SK-MEL-5 (cell line): Measurements from ENCODE around the gene GYS2. TPM values are rescaled to one million over a fixed set of nuclear protein-coding genes. Genes with fewer than 3 reads are reported as not detected.

Experiments used
- total RNA-seq: library from RNA; depleted of rRNA; stranded (reverse); fragments of >200 nt; shearing (Covaris generic); gene quantifications from 2 replicates; pipeline ENCODE4 v1.2.3, GENCODE V29; 2014; rRNA removed

The GYS2 gene
- total RNA-seq, 1 experiment from 2014 or later, result not detected

Other genes starting within 250 kb of the GYS2 start
- not detected in 2 replicates for gene IAPP, start 231.9 kb downstream of the GYS2 start, total RNA-seq
- gene PYROXD1, start 167.2 kb downstream of the GYS2 start, total RNA-seq, result 10.6 and 11.4 TPM in 2 replicates
- gene RECQL, start 103.2 kb downstream of the GYS2 start, total RNA-seq, result 72.1 and 73.2 TPM in 2 replicates
- 60.4 and 66.6 TPM in 2 replicates for gene GOLT1B, start 103.1 kb downstream of the GYS2 start, total RNA-seq
- gene SPX, start 78.6 kb downstream of the GYS2 start, total RNA-seq, result 2.6 and 4.0 TPM in 2 replicates
- gene LDHB, start 53.0 kb upstream of the GYS2 start, total RNA-seq, result 1,885 and 2,159 TPM in 2 replicates
- gene KCNJ8, start 169.9 kb upstream of the GYS2 start, total RNA-seq, result not detected in 2 replicates